SK-N-SH (cell line): ENCODE data around the gene MYO10. TPM values are rescaled to one million over a fixed set of nuclear protein-coding genes. Genes with fewer than 3 reads are reported as not detected.

ENCODE experiments used
- CTCF ChIA-PET: fragments of 300-600, 350-600 bp; formaldehyde crosslinking; extraction: SDS; loops from one replicate; lab custom pipeline; 2021; lab: Yijun Ruan, JAX
- POLR2A ChIA-PET: fragments of 350-600 bp; sonication (Branson Sonifier 250); formaldehyde crosslinking; extraction: SDS; loops from one replicate; lab custom pipeline; 2020; ENCODE audit warnings: antibody characterized with exemption, inconsistent platforms; lab: Yijun Ruan, JAX
- DNase-seq: peaks from one replicate; pipeline ENCODE4 v3.0.0; 2012
- H2AFZ ChIP-seq: fragments of 200-600 bp; sonication (generic); 2 replicates; pipeline ENCODE4 v1.8.1; 2016; ENCODE audit warnings: antibody characterized with exemption, mild to moderate bottlenecking, low read depth
- H3F3A ChIP-seq: fragments of 200-600 bp; sonication (generic); replicated peaks from 2 replicates; pipeline ENCODE3; 2016; ENCODE audit warnings: antibody characterized with exemption, mild to moderate bottlenecking; ENCODE audit not compliant: insufficient read depth
- H3K27ac ChIP-seq, 2 experiments: fragments of 200-500 bp in 1 of 2; fragments of 200-600 bp in 1 of 2; sonication (Bioruptor generic) in 1 of 2; sonication (generic), shearing (Covaris generic) in 1 of 2; 2 replicates each; pipeline versions ENCODE4 v1.5.1 to v1.6.1; 2014 to 2016; ENCODE audit warnings: low read depth in 2 of 2, inconsistent platforms in 1 of 2, low read length in 1 of 2, mild to moderate bottlenecking in 1 of 2, mixed read lengths in 1 of 2
- H3K27me3 ChIP-seq: fragments of 200-600 bp; sonication (generic), shearing (Covaris generic); 2 replicates; pipeline ENCODE4 v1.6.1; 2016; ENCODE audit warnings: mixed run types; ENCODE audit not compliant: insufficient read depth
- H3K36me3 ChIP-seq, 2 experiments: fragments of 200-500 bp in 1 of 2; fragments of 200-600 bp in 1 of 2; sonication (Bioruptor generic) in 1 of 2; sonication (generic) in 1 of 2; replicated peaks in 1 of 2; 2 replicates each; pipeline versions ENCODE3 to v1.5.1; 2014 to 2016; ENCODE audit warnings: low read length in 1 of 2, mild to moderate bottlenecking in 1 of 2; ENCODE audit not compliant: insufficient read depth in 2 of 2, control insufficient read depth in 1 of 2
- H3K4me1 ChIP-seq, 2 experiments: fragments of 200-500 bp in 1 of 2; fragments of 200-600 bp in 1 of 2; sonication (Bioruptor generic) in 1 of 2; sonication (generic), shearing (Covaris generic) in 1 of 2; 2 replicates each; pipeline versions ENCODE4 v1.5.1 to v1.6.1; 2014 to 2016; ENCODE audit warnings: low read depth in 1 of 2, low read length in 1 of 2, mixed run types in 1 of 2; ENCODE audit not compliant: insufficient read depth in 2 of 2, control insufficient read depth in 1 of 2
- H3K4me2 ChIP-seq: fragments of 200-600 bp; sonication (generic), shearing (Covaris generic); 2 replicates; pipeline ENCODE4 v1.6.1; 2017; ENCODE audit warnings: mixed run types
- H3K4me3 ChIP-seq, 2 experiments: fragments of 200-500 bp in 1 of 2; fragments of 200-600 bp in 1 of 2; sonication (Bioruptor generic) in 1 of 2; sonication (generic), shearing (Covaris generic) in 1 of 2; 2 replicates each; pipeline versions ENCODE4 v1.5.1 to v1.8.1; 2014 to 2016; ENCODE audit warnings: low read depth in 2 of 2, inconsistent platforms in 1 of 2, low read length in 1 of 2, mild to moderate bottlenecking in 1 of 2, mixed read lengths in 1 of 2, moderate library complexity in 1 of 2
- H3K79me2 ChIP-seq: fragments of 200-600 bp; sonication (generic); 2 replicates; pipeline ENCODE4 v1.8.1; 2017; ENCODE audit warnings: mild to moderate bottlenecking; ENCODE audit not compliant: insufficient read depth
- H3K9ac ChIP-seq: fragments of 200-600 bp; sonication (generic); 2 replicates; pipeline ENCODE4 v1.6.1; 2017; ENCODE audit warnings: mixed run types
- H3K9me2 ChIP-seq: fragments of 200-600 bp; sonication (generic); 2 replicates; pipeline ENCODE4 v1.6.1; 2017; ENCODE audit warnings: mixed run types
- H3K9me3 ChIP-seq: fragments of 200-600 bp; sonication (generic); 2 replicates; pipeline ENCODE4 v1.6.1; 2017; ENCODE audit warnings: mixed run types, mild to moderate bottlenecking, moderate library complexity
- H4K20me1 ChIP-seq: fragments of 200-600 bp; sonication (generic); 2 replicates; pipeline ENCODE4 v1.6.1; 2017; ENCODE audit warnings: mild to moderate bottlenecking, mixed run types; ENCODE audit not compliant: insufficient read depth
- CTCF ChIP-seq: fragments of 200-600 bp; sonication (generic); IDR thresholded peaks from 2 replicates; pipeline ENCODE4 v1.6.1; 2017; ENCODE audit warnings: antibody characterized with exemption, mild to moderate bottlenecking, moderate library complexity
- ELF1 ChIP-seq: IDR thresholded peaks from 2 replicates; pipeline ENCODE4 v1.4.0; 2012
- EZH2phosphoT487 ChIP-seq: fragments of 200-600 bp; sonication (generic); IDR thresholded peaks from 2 replicates; pipeline ENCODE4 v1.6.1; 2017; ENCODE audit warnings: low read depth, mixed run types, mild to moderate bottlenecking, antibody characterized with exemption, moderate library complexity, borderline replicate concordance
- FOXM1 ChIP-seq: IDR thresholded peaks from 2 replicates; pipeline ENCODE4 v1.4.0; 2012; ENCODE audit warnings: low read depth, mild to moderate bottlenecking
- GABPA ChIP-seq: IDR thresholded peaks from 2 replicates; pipeline ENCODE4 v1.4.0; 2012; ENCODE audit warnings: low read depth, mild to moderate bottlenecking
- MAX ChIP-seq: IDR thresholded peaks from 2 replicates; pipeline ENCODE4 v1.4.0; 2012; ENCODE audit warnings: low read depth
- MEF2A ChIP-seq: IDR thresholded peaks from 2 replicates; pipeline ENCODE4 v1.4.0; 2012; ENCODE audit warnings: low read depth, borderline replicate concordance
- NFIC ChIP-seq: IDR thresholded peaks from 2 replicates; pipeline ENCODE4 v1.4.0; 2012; ENCODE audit warnings: borderline replicate concordance
- PBX3 ChIP-seq: IDR thresholded peaks from 2 replicates; pipeline ENCODE4; 2012
- RCOR1 ChIP-seq: fragments of 150-350 bp; IDR thresholded peaks from 2 replicates; pipeline ENCODE4 v1.6.1; 2017; ENCODE audit warnings: antibody characterized with exemption, low read length
- RXRA ChIP-seq: IDR thresholded peaks from 2 replicates; pipeline ENCODE4 v1.4.0; 2012; ENCODE audit warnings: low read depth, mild to moderate bottlenecking, borderline replicate concordance
- SIN3A ChIP-seq: IDR thresholded peaks from 2 replicates; pipeline ENCODE4 v1.6.1; 2012; ENCODE audit warnings: low read depth, mild to moderate bottlenecking, low read length, moderate library complexity, borderline replicate concordance
- SMC3 ChIP-seq: IDR thresholded peaks from 2 replicates; pipeline ENCODE4 v1.6.1; 2012; ENCODE audit warnings: low read depth, low read length, improper control_type of control experiment
- TCF12 ChIP-seq: IDR thresholded peaks from 2 replicates; pipeline ENCODE4 v1.4.0; 2012
- TEAD4 ChIP-seq: IDR thresholded peaks from 2 replicates; pipeline ENCODE4 v1.4.0; 2012; ENCODE audit warnings: mild to moderate bottlenecking, borderline replicate concordance; ENCODE audit not compliant: insufficient read depth
- YY1 ChIP-seq: IDR thresholded peaks from 2 replicates; pipeline ENCODE4 v1.4.0; 2012; ENCODE audit warnings: low read depth, mild to moderate bottlenecking
- WGBS: methylation state at CpG from one replicate; pipeline ENCODE4 v1.1.6; 2017; ENCODE audit warnings: low lambda C conversion rate; 5-methylcytosine and 5-hydroxymethylcytosine counted together
- polyA plus RNA-seq, 3 experiments: library from polyadenylated mRNA; depleted of rRNA; stranded (reverse); fragments of >200 nt; gene quantifications; 2 replicates each; pipeline ENCODE4 v1.2.3, GENCODE V29; 2012

Gene MYO10
- polyA plus RNA-seq, 1 of the 3 experiments (the other 2 are of a cell fraction), result 8.1 TPM

GRCh38 chr5:16639206-16639605 is 296.9 kb downstream of the MYO10 start:
- H3K9ac ChIP-seq, result no peak overlapping the region
- ChIA-PET POLR2A (no interaction called here), CTCF (interaction anchor here (1.3 kb wide), 2 partner anchors 18 to 27 kb away, joined by 4 read pairs; no protein-coding TSS in a partner anchor)
- TF ChIP-seq FOXM1 (no peak), PBX3 (no peak), MAX (no peak), MEF2A (no peak), YY1 (no peak), RCOR1 (no peak), NFIC (no peak), RXRA (no peak), ELF1 (no peak), EZH2phosphoT487 (no peak), SIN3A (no peak), TCF12 (no peak), TEAD4 (no peak), CTCF (no peak), GABPA (no peak)
- no peaks in the 10 kb centered on the region; the same call in 1 of the 2 replicates for H3K27me3 ChIP-seq
- H3K9me3 ChIP-seq, result no peaks in the 10 kb centered on the region
- H3K79me2 ChIP-seq, result no peaks in the 10 kb centered on the region
- H3K4me3 ChIP-seq, result no peak overlapping the region
- no peak overlapping the region for H3K4me2 ChIP-seq
- no peak overlapping the region for H2AFZ ChIP-seq
- no peaks in the 10 kb centered on the region for H3K36me3 ChIP-seq
- H3K4me1 ChIP-seq, result no peaks in the 10 kb centered on the region
- no peak for DNase-seq
- no peaks in the 10 kb centered on the region for H4K20me1 ChIP-seq
- no peaks in the 10 kb centered on the region for H3F3A ChIP-seq
- WGBS, result 62% methylated on average over 4 of the region's 4 CpGs
- H3K27ac ChIP-seq, result no peak overlapping the region
- H3K9me2 ChIP-seq, result no peaks in the 10 kb centered on the region

GRCh38 chr5:16628376-16628775 is 307.7 kb downstream of the MYO10 start:
- WGBS, result 38% methylated on average over 3 of the region's 3 CpGs
- CTCF ChIA-PET, result no interaction called here
- H3K9me2 ChIP-seq, result no peaks in the 10 kb centered on the region
- no peaks in the 10 kb centered on the region; the same call in 1 of the 2 replicates for H3K27me3 ChIP-seq
- H3K27ac ChIP-seq, result no peak overlapping the region
- peak; percentile 32 for DNase-seq
- no peaks in the 10 kb centered on the region; a peak in 1 of 4 replicates for H3K4me1 ChIP-seq
- H4K20me1 ChIP-seq, result no peaks in the 10 kb centered on the region
- H3K9me3 ChIP-seq, result no peaks in the 10 kb centered on the region
- no peak overlapping the region for H3K4me3 ChIP-seq
- H2AFZ ChIP-seq, result no peak overlapping the region
- no peak for TF ChIP-seq MAX
- TF ChIP-seq RCOR1, result peak; percentile 46; the same call in 1 of the 2 replicates
- no peak for TF ChIP-seq SMC3
- TF ChIP-seq, all 33 proteins: peak for 1
- no peaks in the 10 kb centered on the region for H3F3A ChIP-seq
- POLR2A ChIA-PET, result no interaction called here
- H3K36me3 ChIP-seq, result no peaks in the 10 kb centered on the region
- no peak overlapping the region for H3K9ac ChIP-seq
- H3K79me2 ChIP-seq, result no peaks in the 10 kb centered on the region
- no peak overlapping the region for H3K4me2 ChIP-seq
